H9 (cell line): ENCODE data around the gene OBI1. TPM values are rescaled to one million over a fixed set of nuclear protein-coding genes. Genes with fewer than 3 reads are reported as not detected.

Source experiments
- DNase-seq: peaks from one replicate; pipeline ENCODE4 v3.0.0-alpha.2; 2017
- H2AFZ ChIP-seq: one replicate; pipeline ENCODE4 v1.6.1; 2013; ENCODE audit warnings: mild to moderate bottlenecking, low read length, control low read depth, moderate library complexity
- H2AK5ac ChIP-seq: 2 replicates; pipeline ENCODE4 v1.6.1; 2013; ENCODE audit warnings: low read length, control low read depth, mixed read lengths; ENCODE audit not compliant: insufficient read length
- H2BK120ac ChIP-seq: one replicate; pipeline ENCODE4 v1.6.1; 2013; ENCODE audit warnings: low read depth, mild to moderate bottlenecking, low read length, control low read depth, inconsistent platforms; ENCODE audit not compliant: poor library complexity, severe bottlenecking
- H2BK12ac ChIP-seq: 2 replicates; pipeline ENCODE4 v1.6.1; 2013; ENCODE audit warnings: low read length, control low read depth, mixed read lengths, low read depth; ENCODE audit not compliant: insufficient read length
- H2BK15ac ChIP-seq: 2 replicates; pipeline ENCODE4 v1.6.1; 2013; ENCODE audit warnings: low read depth, low read length, control low read depth
- H2BK20ac ChIP-seq: one replicate; pipeline ENCODE4 v1.6.1; 2013; ENCODE audit warnings: low read depth, mild to moderate bottlenecking, low read length, control low read depth, inconsistent platforms; ENCODE audit not compliant: poor library complexity, severe bottlenecking
- H2BK5ac ChIP-seq: 2 replicates; pipeline ENCODE4 v1.6.1; 2013; ENCODE audit warnings: low read length, control low read depth, mixed read lengths; ENCODE audit not compliant: insufficient read length
- H3K14ac ChIP-seq: 2 replicates; pipeline ENCODE4 v1.6.1; 2013; ENCODE audit warnings: low read length, control low read depth; ENCODE audit not compliant: insufficient read depth
- H3K18ac ChIP-seq: 2 replicates; pipeline ENCODE4 v1.6.1; 2013; ENCODE audit warnings: low read depth, mild to moderate bottlenecking, mixed read lengths, low read length, control low read depth; ENCODE audit not compliant: insufficient read length
- H3K23ac ChIP-seq: 2 replicates; pipeline ENCODE4 v1.6.1; 2013; ENCODE audit warnings: low read length, control low read depth, mixed read lengths, low read depth; ENCODE audit not compliant: insufficient read length
- H3K23me2 ChIP-seq: 2 replicates; pipeline ENCODE4 v1.6.1; 2013; ENCODE audit warnings: low read depth, mild to moderate bottlenecking, mixed read lengths, low read length, control low read depth; ENCODE audit not compliant: insufficient read length, poor library complexity, severe bottlenecking
- H3K27ac ChIP-seq: 2 replicates; pipeline ENCODE4 v1.5.1; 2013; ENCODE audit warnings: low read length, control low read depth, mixed read lengths, low read depth; ENCODE audit not compliant: insufficient read length
- H3K27me3 ChIP-seq: 2 replicates; pipeline ENCODE4 v1.6.1; 2013; ENCODE audit warnings: low read length, control low read depth, inconsistent platforms; ENCODE audit not compliant: insufficient read depth
- H3K4ac ChIP-seq: 2 replicates; pipeline ENCODE4 v1.6.1; 2013; ENCODE audit warnings: low read depth, mild to moderate bottlenecking, control low read depth, inconsistent platforms, low read length, moderate library complexity
- H3K4me1 ChIP-seq: 2 replicates; pipeline ENCODE4 v1.6.1; 2013; ENCODE audit warnings: low read length, control low read depth, inconsistent platforms; ENCODE audit not compliant: insufficient read depth
- H3K4me2 ChIP-seq: 2 replicates; pipeline ENCODE4 v1.6.1; 2013; ENCODE audit warnings: low read length, control low read depth, mixed read lengths; ENCODE audit not compliant: insufficient read length, insufficient read depth
- H3K56ac ChIP-seq: 2 replicates; pipeline ENCODE4 v1.6.1; 2013; ENCODE audit warnings: low read depth, mild to moderate bottlenecking, mixed read lengths, low read length, control low read depth; ENCODE audit not compliant: insufficient read length
- H3K79me1 ChIP-seq: 2 replicates; pipeline ENCODE4 v1.6.1; 2013; ENCODE audit warnings: low read depth, mild to moderate bottlenecking, moderate library complexity, low read length, control low read depth, inconsistent platforms; ENCODE audit not compliant: insufficient read depth, poor library complexity, severe bottlenecking
- H3K79me2 ChIP-seq: 2 replicates; pipeline ENCODE4 v1.6.1; 2013; ENCODE audit warnings: low read length, control low read depth, inconsistent platforms; ENCODE audit not compliant: insufficient read depth
- H3K9ac ChIP-seq: 2 replicates; pipeline ENCODE4 v1.6.1; 2013; ENCODE audit warnings: low read length, control low read depth, mixed read lengths; ENCODE audit not compliant: insufficient read length; ENCODE audit errors: extremely low read depth
- H3K9me3 ChIP-seq: one replicate; pipeline ENCODE4 v1.6.1; 2013; ENCODE audit warnings: low read depth, low read length, inconsistent platforms; ENCODE audit not compliant: control insufficient read depth
- H3T11ph ChIP-seq: one replicate; pipeline ENCODE4 v1.6.1; 2013; ENCODE audit warnings: mild to moderate bottlenecking, low read length, control low read depth, inconsistent platforms
- H4K20me1 ChIP-seq: one replicate; pipeline ENCODE4 v1.6.1; 2013; ENCODE audit not compliant: control insufficient read depth, insufficient read length, insufficient read depth
- H4K5ac ChIP-seq: 2 replicates; pipeline ENCODE4 v1.6.1; 2013; ENCODE audit warnings: low read depth, mild to moderate bottlenecking, mixed read lengths, low read length, control low read depth; ENCODE audit not compliant: insufficient read length
- H4K8ac ChIP-seq: replicated peaks from 2 replicates; pipeline ENCODE4 v1.6.1; 2013; ENCODE audit warnings: low read length, control low read depth, mixed read lengths, low read depth; ENCODE audit not compliant: insufficient read length
- H4K91ac ChIP-seq: 2 replicates; pipeline ENCODE4 v1.6.1; 2013; ENCODE audit warnings: low read depth, mild to moderate bottlenecking, moderate library complexity, mixed read lengths, low read length, control low read depth; ENCODE audit not compliant: insufficient read length
- H3K27ac Mint-ChIP-seq, 3 experiments: 2 replicates in 2 of 3; 3 replicates in 1 of 3; pipeline ENCODE4 v1.8.0; 2020 to 2021; ENCODE audit warnings: mixed read lengths in 3 of 3, mild to moderate bottlenecking in 1 of 3, moderate library complexity in 1 of 3
- H3K27me3 Mint-ChIP-seq: 2 replicates; pipeline ENCODE4 v1.8.0; 2021; ENCODE audit warnings: low read depth, mild to moderate bottlenecking, moderate library complexity, mixed read lengths
- H3K36me3 Mint-ChIP-seq, 3 experiments: 2 replicates in 2 of 3; 3 replicates in 1 of 3; pipeline ENCODE4 v1.8.0; 2020 to 2021; ENCODE audit warnings: low read depth in 3 of 3, mixed read lengths in 3 of 3; ENCODE audit not compliant: insufficient read depth in 1 of 3
- H3K4me1 Mint-ChIP-seq, 2 experiments: 2 replicates each; pipeline ENCODE4 v1.8.0; 2020; ENCODE audit warnings: mixed read lengths in 2 of 2
- H3K4me3 Mint-ChIP-seq, 2 experiments: 2 replicates in 1 of 2; 3 replicates in 1 of 2; pipeline ENCODE4 v1.8.0; 2020 to 2021; ENCODE audit warnings: mild to moderate bottlenecking in 2 of 2, mixed read lengths in 2 of 2, moderate library complexity in 1 of 2
- H3K9me3 Mint-ChIP-seq, 2 experiments: 2 replicates in 1 of 2; 3 replicates in 1 of 2; pipeline ENCODE4 v1.8.0; 2020; ENCODE audit warnings: mild to moderate bottlenecking in 2 of 2, mixed read lengths in 2 of 2, moderate library complexity in 1 of 2
- WGBS: extraction: QIAGEN DNeasy Blood & Tissue Kit; methylation state at CpG from one replicate; pipeline ENCODE4 v1.1.7; 2013; ENCODE audit warnings: missing lambda C conversion rate, low lambda C conversion rate, mixed read lengths; ENCODE audit not compliant: insufficient read length; ENCODE audit errors: extremely low coverage; 5-methylcytosine and 5-hydroxymethylcytosine counted together
- total RNA-seq: library from RNA; stranded (reverse); gene quantifications from 2 replicates; pipeline ENCODE4 v1.2.1, GENCODE V29; 2021
- TF ChIP-seq, protein P1 (sequence below): fragments of 200-600 bp; sonication (generic); conservative IDR thresholded peaks from 3 replicates; pipeline ENCODE4 v1.8.0; 2021; ENCODE audit warnings: antibody characterized with exemption, mild to moderate bottlenecking

The OBI1 gene
- total RNA-seq, 1 experiment from 2014 or later: 24.4 TPM

DNA sequence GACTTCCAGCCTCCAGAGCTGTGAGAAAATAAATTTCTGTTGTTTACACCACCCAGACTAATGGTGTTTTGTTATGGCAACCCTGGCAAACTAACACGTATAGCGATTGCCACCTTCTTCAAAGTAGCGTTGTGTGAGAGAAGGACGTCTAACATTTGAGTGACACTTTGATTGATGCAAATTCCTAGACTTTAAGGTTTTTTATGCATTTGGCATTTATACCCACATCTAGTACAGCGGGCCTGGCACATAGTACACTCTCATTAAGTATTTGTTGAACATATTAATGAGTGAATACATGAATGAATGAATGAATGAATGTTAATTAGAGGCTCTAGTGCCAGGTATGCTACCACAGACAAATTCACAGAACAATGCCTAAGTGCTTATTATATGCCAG lies 92.3 kb downstream of the OBI1 start:
- Mint-ChIP-seq H3K9me3 (no peaks in the 10 kb centered on the region), H3K27me3 (peaks cover under 1% of the 10 kb centered on the region), H3K27ac (no peak overlapping the region), H3K36me3 (no peaks in the 10 kb centered on the region), H3K4me1 (no peaks in the 10 kb centered on the region), H3K4me3 (no peak overlapping the region)
- H2BK5ac ChIP-seq: no peak overlapping the region
- no peak overlapping the region for H2AFZ ChIP-seq
- no peak overlapping the region for H4K5ac ChIP-seq
- H3K4ac ChIP-seq: no peak overlapping the region
- whole genome bisulfite sequencing: no CpG with 5 or more reads among the region's 5 CpGs
- no peak overlapping the region for H4K8ac ChIP-seq
- no peak overlapping the region for H3K9ac ChIP-seq
- no peaks in the 10 kb centered on the region for H3K27me3 ChIP-seq
- TF ChIP-seq, protein P1, sequence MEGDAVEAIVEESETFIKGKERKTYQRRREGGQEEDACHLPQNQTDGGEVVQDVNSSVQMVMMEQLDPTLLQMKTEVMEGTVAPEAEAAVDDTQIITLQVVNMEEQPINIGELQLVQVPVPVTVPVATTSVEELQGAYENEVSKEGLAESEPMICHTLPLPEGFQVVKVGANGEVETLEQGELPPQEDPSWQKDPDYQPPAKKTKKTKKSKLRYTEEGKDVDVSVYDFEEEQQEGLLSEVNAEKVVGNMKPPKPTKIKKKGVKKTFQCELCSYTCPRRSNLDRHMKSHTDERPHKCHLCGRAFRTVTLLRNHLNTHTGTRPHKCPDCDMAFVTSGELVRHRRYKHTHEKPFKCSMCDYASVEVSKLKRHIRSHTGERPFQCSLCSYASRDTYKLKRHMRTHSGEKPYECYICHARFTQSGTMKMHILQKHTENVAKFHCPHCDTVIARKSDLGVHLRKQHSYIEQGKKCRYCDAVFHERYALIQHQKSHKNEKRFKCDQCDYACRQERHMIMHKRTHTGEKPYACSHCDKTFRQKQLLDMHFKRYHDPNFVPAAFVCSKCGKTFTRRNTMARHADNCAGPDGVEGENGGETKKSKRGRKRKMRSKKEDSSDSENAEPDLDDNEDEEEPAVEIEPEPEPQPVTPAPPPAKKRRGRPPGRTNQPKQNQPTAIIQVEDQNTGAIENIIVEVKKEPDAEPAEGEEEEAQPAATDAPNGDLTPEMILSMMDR: no peak
- H4K20me1 ChIP-seq: no peaks in the 10 kb centered on the region
- no peak overlapping the region for H3K23ac ChIP-seq
- H2AK5ac ChIP-seq: no peak overlapping the region
- no peak overlapping the region for H3K4me2 ChIP-seq
- no peak overlapping the region for H3K14ac ChIP-seq
- H3K9me3 ChIP-seq: no peaks in the 10 kb centered on the region
- H3K56ac ChIP-seq: no peak overlapping the region
- H3K27ac ChIP-seq: no peak overlapping the region
- H3T11ph ChIP-seq: no peak overlapping the region
- no peak overlapping the region for H2BK120ac ChIP-seq
- DNase-seq: no peak
- no peaks in the 10 kb centered on the region for H3K4me1 ChIP-seq
- H2BK15ac ChIP-seq: no peak overlapping the region
- no peak overlapping the region for H3K18ac ChIP-seq
- no peak overlapping the region for H2BK12ac ChIP-seq
- H2BK20ac ChIP-seq: no peak overlapping the region
- H4K91ac ChIP-seq: no peak overlapping the region
- H3K79me1 ChIP-seq: no peaks in the 10 kb centered on the region
- no peaks in the 10 kb centered on the region; the same call in 1 of the 2 replicates for H3K79me2 ChIP-seq
- H3K23me2 ChIP-seq: no peaks in the 10 kb centered on the region

Other genes starting within 250 kb of the OBI1 start
- gene POU4F1, start 55.6 kb downstream of the OBI1 start, total RNA-seq: 0.26 and 0.29 TPM in 2 replicates